H1 (cell line): Measurements from ENCODE around the gene HERC3.

ENCODE experiments used
- BCL11A ChIP-seq, 2 experiments: IDR thresholded peaks; one replicate each; pipeline ENCODE4 v1.6.1; 2011; ENCODE audit warnings: low read depth in 2 of 2, low read length in 2 of 2, mild to moderate bottlenecking in 2 of 2
- BRCA1 ChIP-seq: IDR thresholded peaks from 2 replicates; pipeline ENCODE4 v1.6.1; 2012; ENCODE audit warnings: low read depth, low read length, improper control_type of control experiment
- CTCF ChIP-seq, 3 experiments: IDR thresholded peaks; 1 replicate in 2 of 3; 2 replicates in 1 of 3; pipeline versions ENCODE4 v1.5.1 to v1.6.1; 2011; ENCODE audit warnings: low read length in 3 of 3, mild to moderate bottlenecking in 3 of 3, inconsistent platforms in 2 of 3, low read depth in 1 of 3, moderate library complexity in 1 of 3; ENCODE audit not compliant: insufficient read depth in 1 of 3; ENCODE audit errors: control extremely low read depth in 1 of 3
- EGR1 ChIP-seq: IDR thresholded peaks from 2 replicates; pipeline ENCODE4 v1.6.1; 2011; ENCODE audit warnings: low read depth, low read length, borderline replicate concordance
- EZH2 ChIP-seq: fragments of 200-600 bp; sonication (generic); IDR thresholded peaks from 2 replicates; pipeline ENCODE4 v1.7.1; 2012; ENCODE audit warnings: low read depth, mild to moderate bottlenecking, moderate library complexity, low read length, inconsistent platforms; ENCODE audit not compliant: severe bottlenecking
- GABPA ChIP-seq: IDR thresholded peaks from 2 replicates; pipeline ENCODE4 v1.6.1; 2011; ENCODE audit warnings: mild to moderate bottlenecking, low read length, moderate library complexity, borderline replicate concordance; ENCODE audit not compliant: insufficient read depth
- POLR2A ChIP-seq, 2 experiments: IDR thresholded peaks; 1 replicate in 1 of 2; 2 replicates in 1 of 2; pipeline ENCODE4 v1.6.1; 2011; ENCODE audit warnings: low read depth in 2 of 2, low read length in 2 of 2, mild to moderate bottlenecking in 2 of 2; ENCODE audit errors: control extremely low read depth in 1 of 2
- POLR2AphosphoS5 ChIP-seq: IDR thresholded peaks from 2 replicates; pipeline ENCODE4 v1.6.1; 2011; ENCODE audit warnings: low read depth, low read length
- RAD21 ChIP-seq, 2 experiments: IDR thresholded peaks in 1 of 2; conservative IDR thresholded peaks in 1 of 2; 2 replicates each; pipeline ENCODE4 v1.6.1; 2011; ENCODE audit warnings: low read depth in 2 of 2, low read length in 2 of 2, improper control_type of control experiment in 1 of 2, inconsistent platforms in 1 of 2, mild to moderate bottlenecking in 1 of 2, moderate library complexity in 1 of 2
- SIX5 ChIP-seq: IDR thresholded peaks from 2 replicates; pipeline ENCODE4 v1.6.1; 2011; ENCODE audit warnings: mild to moderate bottlenecking, low read depth, low read length
- SP1 ChIP-seq: IDR thresholded peaks from 2 replicates; pipeline ENCODE4 v1.6.1; 2011; ENCODE audit warnings: low read depth, low read length
- ZNF274 ChIP-seq: IDR thresholded peaks from 2 replicates; pipeline ENCODE4 v1.7.0; 2012; ENCODE audit warnings: low read length, borderline replicate concordance; ENCODE audit errors: extremely low read depth
- TF ChIP-seq, protein P1 (sequence below): IDR thresholded peaks from 2 replicates; pipeline ENCODE4 v1.6.1; 2012; ENCODE audit warnings: inconsistent platforms

- TF ChIP-seq ZNF274: no peak
- TF ChIP-seq EGR1: no peak
- no peak for TF ChIP-seq CTCF (IDR thresholded peaks at IDR 0.05; ENCODE audit: control extremely low read depth in 1 of 3, insufficient read depth in 1 of 3, low read depth in 1 of 3, low read length in 3 of 3)
- TF ChIP-seq RAD21 (IDR thresholded peaks at IDR 0.05 in 1 of 2, conservative IDR thresholded peaks at IDR 0.05 in 1 of 2; ENCODE audit: low read depth in 2 of 2, low read length in 2 of 2): no peak
- no peak for TF ChIP-seq BCL11A (IDR thresholded peaks at IDR 0.05; ENCODE audit: low read depth in 2 of 2, low read length in 2 of 2)
- TF ChIP-seq POLR2A (IDR thresholded peaks at IDR 0.05; ENCODE audit: control extremely low read depth in 1 of 2, low read depth in 2 of 2, low read length in 2 of 2): no peak
- no peak for TF ChIP-seq POLR2AphosphoS5
- TF ChIP-seq BRCA1: no peak
- TF ChIP-seq, protein P1, sequence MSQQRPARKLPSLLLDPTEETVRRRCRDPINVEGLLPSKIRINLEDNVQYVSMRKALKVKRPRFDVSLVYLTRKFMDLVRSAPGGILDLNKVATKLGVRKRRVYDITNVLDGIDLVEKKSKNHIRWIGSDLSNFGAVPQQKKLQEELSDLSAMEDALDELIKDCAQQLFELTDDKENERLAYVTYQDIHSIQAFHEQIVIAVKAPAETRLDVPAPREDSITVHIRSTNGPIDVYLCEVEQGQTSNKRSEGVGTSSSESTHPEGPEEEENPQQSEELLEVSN: no peak
- no peak for TF ChIP-seq EZH2
- TF ChIP-seq GABPA: no peak
- no peak for TF ChIP-seq SIX5
- TF ChIP-seq SP1: no peak
Observed at GRCh38 chr4:88614058-88614457, 21.8 kb downstream of the HERC3 start.
